OCI-LY7 (cell line): ENCODE measurements around the gene TMEM259. TPM values are rescaled to one million over a fixed set of nuclear protein-coding genes. Genes with fewer than 3 reads are reported as not detected.

Experiments used
- BruUV-seq: library from RNA; stranded (reverse); fragments of 400-500 nt; replicated peaks from 2 replicates; lab custom pipeline; 2021; lab: Mats Ljungman, UMichigan
- CTCF ChIA-PET: fragments of 300-600 bp; sonication (Branson Sonifier 250); formaldehyde crosslinking; loops from one replicate; lab custom pipeline; 2022; ENCODE audit warnings: antibody characterized with exemption; ENCODE audit not compliant: unreplicated experiment; lab: Charles Lee
- POLR2A ChIA-PET: fragments of 300-600 bp; sonication (Branson Sonifier 250); formaldehyde crosslinking; loops from one replicate; lab custom pipeline; 2022; ENCODE audit warnings: antibody characterized with exemption; lab: Charles Lee
- DNase-seq: peaks from one replicate; pipeline ENCODE4 v3.0.0-alpha.2; 2015; ENCODE audit warnings: low spot score
- H2AFZ ChIP-seq: fragments of 200-600 bp; sonication (generic), shearing (Covaris generic); 2 replicates; pipeline ENCODE4 v1.6.1; 2014; ENCODE audit warnings: mild to moderate bottlenecking, antibody characterized with exemption, low read length, moderate library complexity
- H3K27ac ChIP-seq: fragments of 200-600 bp; sonication (generic); 2 replicates; pipeline ENCODE4 v1.5.1; 2014; ENCODE audit warnings: mixed run types, low read depth, mild to moderate bottlenecking, moderate library complexity, low read length, inconsistent platforms; ENCODE audit not compliant: poor library complexity, severe bottlenecking
- H3K36me3 ChIP-seq: fragments of 200-600 bp; sonication (generic); 2 replicates; pipeline ENCODE4 v1.6.1; 2014; ENCODE audit warnings: mild to moderate bottlenecking, antibody characterized with exemption, low read length, moderate library complexity, mixed read lengths; ENCODE audit not compliant: insufficient read depth
- H3K4me1 ChIP-seq: fragments of 200-600 bp; sonication (generic); 2 replicates; pipeline ENCODE4 v1.5.1; 2014; ENCODE audit warnings: mild to moderate bottlenecking, low read length; ENCODE audit not compliant: insufficient read depth, poor library complexity, severe bottlenecking
- H3K4me2 ChIP-seq: fragments of 200-600 bp; sonication (generic); 2 replicates; pipeline ENCODE4 v1.6.1; 2014; ENCODE audit warnings: mild to moderate bottlenecking, low read length
- H3K4me3 ChIP-seq: fragments of 200-600 bp; sonication (generic); 2 replicates; pipeline ENCODE4 v1.5.1; 2014; ENCODE audit warnings: mild to moderate bottlenecking, low read depth, low read length; ENCODE audit not compliant: poor library complexity, severe bottlenecking
- H3K79me2 ChIP-seq: fragments of 200-600 bp; sonication (generic); 2 replicates; pipeline ENCODE4 v1.6.1; 2016; ENCODE audit warnings: low read depth, mild to moderate bottlenecking, low read length, moderate library complexity, mixed read lengths; ENCODE audit not compliant: insufficient read depth
- H3K9me2 ChIP-seq: fragments of 200-600 bp; sonication (generic); 2 replicates; pipeline ENCODE4 v1.6.1; 2016; ENCODE audit warnings: mild to moderate bottlenecking, low read length, mixed read lengths; ENCODE audit not compliant: insufficient read depth
- H3K9me3 ChIP-seq: fragments of 200-600 bp; sonication (generic); 2 replicates; pipeline ENCODE4 v1.6.1; 2014; ENCODE audit warnings: mild to moderate bottlenecking, mixed run types, low read length, mixed read lengths
- H4K20me1 ChIP-seq: fragments of 200-600 bp; sonication (generic); 2 replicates; pipeline ENCODE4 v1.6.1; 2014; ENCODE audit warnings: mild to moderate bottlenecking, antibody characterized with exemption, low read length, moderate library complexity, mixed read lengths; ENCODE audit not compliant: insufficient read depth
- EZH2phosphoT487 ChIP-seq: fragments of 200-600 bp; sonication (generic); IDR thresholded peaks from 2 replicates; pipeline ENCODE4 v1.6.1; 2018; ENCODE audit warnings: low read depth, borderline replicate concordance, mild to moderate bottlenecking, mixed run types, antibody characterized with exemption, low read length, moderate library complexity, mixed read lengths
- intact Hi-C: fragments of 100-400 bp; cut with micrococcal nuclease; formaldehyde crosslinking; loops from one replicate; pipeline ENCODE4 v1.10.0; 2022; ENCODE audit not compliant: unreplicated experiment
- total RNA-seq, 2 experiments: library from RNA; depleted of rRNA in 1 of 2; stranded (reverse); fragments of >200 nt in 1 of 2; shearing (Covaris generic) in 1 of 2; gene quantifications; 2 replicates each; pipeline ENCODE4 v1.2.3, GENCODE V29; 2014 to 2022
- TF ChIP-seq, protein P1 (sequence below): fragments of 200-600 bp; sonication (generic); conservative IDR thresholded peaks from 2 replicates; pipeline ENCODE4 v1.5.1; 2014; ENCODE audit warnings: mild to moderate bottlenecking, antibody characterized with exemption, low read length, moderate library complexity, mixed read lengths

The TMEM259 gene
- total RNA-seq, 2 experiments from 2014 or later = 169 to 195 TPM

- intact Hi-C loops = no loop called here
- Histone ChIP-seq H3K9me2 (no peaks in the 10 kb centered on the region), H3K4me3 (no peak overlapping the region), H3K4me1 (no peaks in the 10 kb centered on the region), H2AFZ (no peak overlapping the region), H4K20me1 (no peaks in the 10 kb centered on the region), H3K9me3 (no peaks in the 10 kb centered on the region), H3K36me3 (peaks cover 62% of the 10 kb centered on the region), H3K79me2 (no peaks in the 10 kb centered on the region), H3K27ac (no peak overlapping the region), H3K4me2 (no peak overlapping the region)
- ChIA-PET POLR2A (no interaction called here), CTCF (no interaction called here)
- no peak for DNase-seq
- no TSS peak for BruUV-seq
- TF ChIP-seq EZH2phosphoT487 = no peak
- TF ChIP-seq, protein P1, sequence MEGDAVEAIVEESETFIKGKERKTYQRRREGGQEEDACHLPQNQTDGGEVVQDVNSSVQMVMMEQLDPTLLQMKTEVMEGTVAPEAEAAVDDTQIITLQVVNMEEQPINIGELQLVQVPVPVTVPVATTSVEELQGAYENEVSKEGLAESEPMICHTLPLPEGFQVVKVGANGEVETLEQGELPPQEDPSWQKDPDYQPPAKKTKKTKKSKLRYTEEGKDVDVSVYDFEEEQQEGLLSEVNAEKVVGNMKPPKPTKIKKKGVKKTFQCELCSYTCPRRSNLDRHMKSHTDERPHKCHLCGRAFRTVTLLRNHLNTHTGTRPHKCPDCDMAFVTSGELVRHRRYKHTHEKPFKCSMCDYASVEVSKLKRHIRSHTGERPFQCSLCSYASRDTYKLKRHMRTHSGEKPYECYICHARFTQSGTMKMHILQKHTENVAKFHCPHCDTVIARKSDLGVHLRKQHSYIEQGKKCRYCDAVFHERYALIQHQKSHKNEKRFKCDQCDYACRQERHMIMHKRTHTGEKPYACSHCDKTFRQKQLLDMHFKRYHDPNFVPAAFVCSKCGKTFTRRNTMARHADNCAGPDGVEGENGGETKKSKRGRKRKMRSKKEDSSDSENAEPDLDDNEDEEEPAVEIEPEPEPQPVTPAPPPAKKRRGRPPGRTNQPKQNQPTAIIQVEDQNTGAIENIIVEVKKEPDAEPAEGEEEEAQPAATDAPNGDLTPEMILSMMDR = no peak
These were observed 12.5 kb downstream of the TMEM259 start for GRCh38 chr19:1008268-1009040.

DNA sequence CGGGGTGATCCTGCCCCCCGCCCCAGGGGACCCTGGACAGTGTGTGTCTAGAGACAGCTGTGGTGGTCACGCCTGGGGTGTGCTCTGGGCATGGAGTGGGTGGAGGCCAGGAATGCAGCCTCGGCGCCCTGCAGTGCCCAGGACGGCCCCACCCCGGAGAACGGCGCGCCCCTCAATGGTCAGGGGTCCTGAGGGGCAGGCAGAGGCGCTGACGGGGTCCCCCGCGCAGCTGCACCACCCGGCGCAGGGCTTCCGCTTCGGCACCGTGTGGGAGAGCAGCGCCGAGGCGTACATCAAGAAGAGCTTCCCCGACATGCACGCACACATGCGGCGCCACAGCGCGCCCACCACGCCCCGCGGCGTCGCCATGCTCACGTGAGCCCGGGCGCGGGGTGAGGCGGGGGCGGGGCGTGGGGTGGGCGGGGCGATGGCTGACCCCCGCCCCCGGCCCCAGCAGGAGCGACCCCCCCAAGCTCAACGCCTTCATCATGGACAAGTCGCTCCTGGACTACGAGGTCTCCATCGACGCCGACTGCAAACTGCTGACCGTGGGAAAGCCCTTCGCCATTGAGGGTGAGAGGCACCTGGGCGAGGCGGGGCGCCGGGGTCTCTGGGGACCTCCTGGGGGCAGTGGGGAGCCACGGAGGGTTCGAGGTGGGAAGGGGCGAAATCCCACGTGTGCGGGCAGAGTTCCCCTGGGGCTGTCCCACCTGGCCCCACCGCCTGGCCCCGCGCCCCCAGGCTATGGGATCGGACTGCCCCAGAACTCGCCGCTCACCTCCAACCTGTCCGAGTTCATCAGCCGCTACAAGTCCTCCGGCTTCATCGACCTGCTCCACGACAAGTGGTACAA, 13.3 kb downstream of the TMEM259 start:
- no peak overlapping the region for H3K27ac ChIP-seq
- no peak for TF ChIP-seq EZH2phosphoT487
- TF ChIP-seq, protein P1 = no peak
- no peak for DNase-seq
- H3K4me1 ChIP-seq = no peaks in the 10 kb centered on the region
- H3K9me3 ChIP-seq = no peaks in the 10 kb centered on the region
- H3K4me3 ChIP-seq = no peak overlapping the region
- CTCF ChIA-PET = no interaction called here
- H3K4me2 ChIP-seq = no peak overlapping the region
- no peaks in the 10 kb centered on the region for H3K9me2 ChIP-seq
- H2AFZ ChIP-seq = no peak overlapping the region
- H3K36me3 ChIP-seq = peaks cover 53% of the 10 kb centered on the region
- no peaks in the 10 kb centered on the region for H4K20me1 ChIP-seq
- BruUV-seq = no TSS peak
- intact Hi-C loops = no loop called here
- POLR2A ChIA-PET = no interaction called here
- H3K79me2 ChIP-seq = no peaks in the 10 kb centered on the region
